DOHH2 (cell line): ENCODE measurements around the gene SLC6A20.

Experiments used
- H3F3A ChIP-seq: fragments of 200-600 bp; sonication (generic), shearing (Covaris generic); 2 replicates; pipeline ENCODE4 v1.6.0; 2016; ENCODE audit warnings: antibody characterized with exemption, mild to moderate bottlenecking; ENCODE audit not compliant: control insufficient read depth, insufficient read depth
- H3K27ac ChIP-seq: fragments of 200-600 bp; sonication (generic); 2 replicates; pipeline ENCODE4 v1.5.1; 2014; ENCODE audit warnings: low read depth, mild to moderate bottlenecking, low read length, moderate library complexity
- H3K27me3 ChIP-seq: fragments of 200-600 bp; sonication (generic); 2 replicates; pipeline ENCODE4 v1.6.1; 2014; ENCODE audit warnings: mild to moderate bottlenecking, low read length, mixed read lengths; ENCODE audit not compliant: control insufficient read depth
- H3K36me3 ChIP-seq: fragments of 200-600 bp; sonication (generic); 2 replicates; pipeline ENCODE4 v1.6.1; 2014; ENCODE audit warnings: mild to moderate bottlenecking, low read length, moderate library complexity, mixed read lengths; ENCODE audit not compliant: control insufficient read depth
- H3K4me1 ChIP-seq: fragments of 200-600 bp; sonication (generic); 2 replicates; pipeline ENCODE4 v1.6.1; 2014; ENCODE audit warnings: mild to moderate bottlenecking, low read length, mixed read lengths; ENCODE audit not compliant: control insufficient read depth
- H3K4me2 ChIP-seq: fragments of 200-600 bp; sonication (generic); 2 replicates; pipeline ENCODE4 v1.6.0; 2014; ENCODE audit warnings: mild to moderate bottlenecking, low read length, moderate library complexity
- H3K4me3 ChIP-seq: fragments of 200-600 bp; sonication (generic); 2 replicates; pipeline ENCODE4 v1.5.1; 2014; ENCODE audit warnings: mild to moderate bottlenecking, low read length, mixed read lengths
- H3K79me2 ChIP-seq: fragments of 200-600 bp; sonication (generic); 2 replicates; pipeline ENCODE4 v1.6.1; 2014; ENCODE audit warnings: mild to moderate bottlenecking, low read length, mixed read lengths; ENCODE audit not compliant: control insufficient read depth
- H3K9me2 ChIP-seq: fragments of 200-600 bp; sonication (generic); replicated peaks from 2 replicates; pipeline ENCODE4 v1.6.1; 2014; ENCODE audit warnings: mild to moderate bottlenecking, low read length, mixed read lengths; ENCODE audit not compliant: control insufficient read depth
- H3K9me3 ChIP-seq: fragments of 200-600 bp; sonication (generic); 2 replicates; pipeline ENCODE4 v1.6.1; 2014; ENCODE audit warnings: antibody characterized with exemption, low read length, mixed read lengths; ENCODE audit not compliant: control insufficient read depth, insufficient read depth
- H4K20me1 ChIP-seq: fragments of 200-600 bp; sonication (generic); 2 replicates; pipeline ENCODE4 v1.6.0; 2014; ENCODE audit warnings: low read depth, mild to moderate bottlenecking, antibody characterized with exemption, low read length, moderate library complexity; ENCODE audit not compliant: control insufficient read depth, insufficient read depth
- EZH2phosphoT487 ChIP-seq: fragments of 200-600 bp; sonication (generic); IDR thresholded peaks from 2 replicates; pipeline ENCODE4 v1.6.1; 2017; ENCODE audit warnings: borderline replicate concordance, mild to moderate bottlenecking, antibody characterized with exemption, low read length, moderate library complexity, mixed read lengths
- TF ChIP-seq, protein P1 (sequence below): fragments of 200-600 bp; sonication (generic); IDR thresholded peaks from one replicate; pipeline ENCODE4 v1.5.1; 2014; ENCODE audit warnings: antibody characterized with exemption, mild to moderate bottlenecking, low read depth, low read length; ENCODE audit not compliant: poor library complexity, severe bottlenecking

Gene SLC6A20

DNA sequence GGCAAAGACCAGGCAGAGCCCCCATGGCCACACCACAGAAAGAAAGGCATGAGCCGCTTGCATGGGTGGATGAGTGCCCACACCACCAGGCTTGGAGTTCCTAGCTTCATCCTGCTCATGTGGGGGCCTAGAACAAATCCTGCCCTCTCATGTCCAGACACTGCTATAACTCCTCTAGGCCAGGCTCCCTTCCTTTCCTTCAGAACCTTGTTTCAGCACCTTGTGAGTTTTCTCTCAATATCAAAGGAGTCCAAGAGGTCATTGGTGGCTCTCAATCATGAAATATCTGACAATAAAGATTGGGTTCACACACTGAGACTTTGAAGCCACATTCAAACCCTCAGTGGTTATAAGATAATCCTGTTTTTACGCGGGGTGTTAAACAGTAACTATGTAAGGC lies 12.7 kb downstream of the SLC6A20 start:
- TF ChIP-seq, protein P1, sequence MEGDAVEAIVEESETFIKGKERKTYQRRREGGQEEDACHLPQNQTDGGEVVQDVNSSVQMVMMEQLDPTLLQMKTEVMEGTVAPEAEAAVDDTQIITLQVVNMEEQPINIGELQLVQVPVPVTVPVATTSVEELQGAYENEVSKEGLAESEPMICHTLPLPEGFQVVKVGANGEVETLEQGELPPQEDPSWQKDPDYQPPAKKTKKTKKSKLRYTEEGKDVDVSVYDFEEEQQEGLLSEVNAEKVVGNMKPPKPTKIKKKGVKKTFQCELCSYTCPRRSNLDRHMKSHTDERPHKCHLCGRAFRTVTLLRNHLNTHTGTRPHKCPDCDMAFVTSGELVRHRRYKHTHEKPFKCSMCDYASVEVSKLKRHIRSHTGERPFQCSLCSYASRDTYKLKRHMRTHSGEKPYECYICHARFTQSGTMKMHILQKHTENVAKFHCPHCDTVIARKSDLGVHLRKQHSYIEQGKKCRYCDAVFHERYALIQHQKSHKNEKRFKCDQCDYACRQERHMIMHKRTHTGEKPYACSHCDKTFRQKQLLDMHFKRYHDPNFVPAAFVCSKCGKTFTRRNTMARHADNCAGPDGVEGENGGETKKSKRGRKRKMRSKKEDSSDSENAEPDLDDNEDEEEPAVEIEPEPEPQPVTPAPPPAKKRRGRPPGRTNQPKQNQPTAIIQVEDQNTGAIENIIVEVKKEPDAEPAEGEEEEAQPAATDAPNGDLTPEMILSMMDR: no peak
- TF ChIP-seq EZH2phosphoT487: no peak
- Histone ChIP-seq H3K4me3 (no peak overlapping the region), H3K9me3 (peaks cover 1% of the 10 kb centered on the region; the same call in 1 of the 2 replicates), H4K20me1 (no peaks in the 10 kb centered on the region), H3K9me2 (no peaks in the 10 kb centered on the region), H3K79me2 (no peaks in the 10 kb centered on the region), H3F3A (no peaks in the 10 kb centered on the region), H3K27me3 (no peaks in the 10 kb centered on the region), H3K36me3 (no peaks in the 10 kb centered on the region), H3K4me1 (no peaks in the 10 kb centered on the region), H3K27ac (no peak overlapping the region), H3K4me2 (no peak overlapping the region)

DNA sequence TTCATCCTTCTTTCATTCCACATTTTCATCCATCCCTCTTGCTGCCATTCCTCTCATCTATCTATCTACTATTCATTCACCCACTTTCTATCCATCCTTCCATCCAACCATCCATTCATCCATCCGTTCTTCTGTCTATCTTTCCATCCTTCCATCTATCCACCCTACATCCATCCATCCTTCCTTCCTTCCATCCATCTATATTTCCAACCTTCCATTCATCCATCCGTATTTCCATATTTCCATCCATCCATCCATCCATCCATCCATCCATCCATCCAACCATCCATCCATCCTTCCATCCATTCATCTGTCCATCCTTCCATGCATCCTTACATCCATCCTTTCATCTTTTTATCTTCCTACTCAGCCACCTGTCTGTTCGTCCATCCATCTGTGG lies 14.0 kb downstream of the SLC6A20 start:
- H3K27me3 ChIP-seq: no peaks in the 10 kb centered on the region
- no peak overlapping the region for H3K4me2 ChIP-seq
- no peak overlapping the region for H3K4me3 ChIP-seq
- H3K27ac ChIP-seq: no peak overlapping the region
- H3K36me3 ChIP-seq: no peaks in the 10 kb centered on the region
- no peaks in the 10 kb centered on the region for H3K4me1 ChIP-seq
- H3K9me2 ChIP-seq: no peaks in the 10 kb centered on the region
- TF ChIP-seq, protein P1: no peak
- TF ChIP-seq EZH2phosphoT487: no peak
- H4K20me1 ChIP-seq: no peaks in the 10 kb centered on the region
- H3K9me3 ChIP-seq: no peaks in the 10 kb centered on the region
- H3F3A ChIP-seq: no peaks in the 10 kb centered on the region
- H3K79me2 ChIP-seq: no peaks in the 10 kb centered on the region

DNA sequence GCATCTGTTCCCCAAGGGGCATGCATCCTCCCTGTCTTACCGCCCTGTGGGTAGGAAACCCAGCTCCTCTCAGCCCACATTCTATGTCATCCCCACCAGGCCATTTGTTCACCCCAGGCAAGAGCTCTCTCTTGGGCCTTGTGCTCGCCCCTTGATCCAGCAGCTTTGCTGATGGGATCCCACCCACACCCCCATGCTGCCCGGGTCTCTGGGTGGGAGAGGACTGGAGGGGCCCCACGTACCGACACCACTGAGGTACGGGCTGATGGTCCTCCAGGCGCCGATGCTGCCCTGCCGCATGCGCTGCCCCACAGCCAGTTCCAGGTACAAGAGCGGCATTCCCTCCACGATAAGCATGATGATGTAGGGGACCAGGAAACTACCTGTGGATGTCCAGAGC lies 14.5 kb downstream of the SLC6A20 start:
- H4K20me1 ChIP-seq: no peaks in the 10 kb centered on the region
- no peaks in the 10 kb centered on the region for H3K9me2 ChIP-seq
- H3K27me3 ChIP-seq: no peaks in the 10 kb centered on the region
- no peaks in the 10 kb centered on the region for H3K36me3 ChIP-seq
- H3F3A ChIP-seq: no peaks in the 10 kb centered on the region
- H3K9me3 ChIP-seq: no peaks in the 10 kb centered on the region
- TF ChIP-seq, protein P1: no peak
- no peak for TF ChIP-seq EZH2phosphoT487
- no peak overlapping the region for H3K4me3 ChIP-seq
- H3K79me2 ChIP-seq: no peaks in the 10 kb centered on the region
- H3K27ac ChIP-seq: no peak overlapping the region
- no peak overlapping the region for H3K4me2 ChIP-seq
- H3K4me1 ChIP-seq: no peaks in the 10 kb centered on the region

DNA sequence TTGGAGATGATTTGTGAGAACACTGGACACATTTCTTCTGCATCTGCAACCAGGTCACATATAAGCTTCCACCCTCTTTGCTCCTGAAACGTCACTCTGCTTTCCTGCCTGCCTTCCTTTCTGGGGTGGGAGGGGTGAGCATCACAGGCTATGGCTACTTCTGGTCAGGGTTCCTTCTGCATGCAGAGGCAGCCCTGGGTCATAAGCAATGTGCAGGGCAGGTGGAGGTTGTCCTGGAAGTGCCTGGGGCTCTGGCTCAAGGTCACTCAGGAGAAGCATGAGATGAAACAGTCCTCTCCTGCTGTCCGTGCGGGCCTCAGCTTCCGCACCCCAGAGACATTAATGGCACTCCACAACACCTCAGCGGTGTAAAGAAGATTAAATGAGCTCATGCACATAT lies 15.1 kb downstream of the SLC6A20 start:
- no peaks in the 10 kb centered on the region for H4K20me1 ChIP-seq
- H3K27ac ChIP-seq: no peak overlapping the region
- no peak overlapping the region for H3K4me3 ChIP-seq
- H3K27me3 ChIP-seq: no peaks in the 10 kb centered on the region
- no peaks in the 10 kb centered on the region for H3K9me2 ChIP-seq
- no peaks in the 10 kb centered on the region for H3K79me2 ChIP-seq
- no peaks in the 10 kb centered on the region for H3K4me1 ChIP-seq
- H3K4me2 ChIP-seq: no peak overlapping the region
- no peaks in the 10 kb centered on the region for H3K9me3 ChIP-seq
- H3K36me3 ChIP-seq: no peaks in the 10 kb centered on the region
- no peaks in the 10 kb centered on the region for H3F3A ChIP-seq
- no peak for TF ChIP-seq EZH2phosphoT487
- TF ChIP-seq, protein P1: no peak
